ENCODE data around the gene RAB44. TPM values are rescaled to one million over a fixed set of nuclear protein-coding genes. Genes with fewer than 3 reads are reported as not detected.

The RAB44 gene
- polyA plus RNA-seq, 2 of the 4 experiments (the other 2 are of a cell fraction) = 0.04 to 0.09 TPM

- no peak overlapping the region for H3K4me2 ChIP-seq
- POLR2A ChIA-PET = no interaction called here
- WGBS (ENCODE audit: missing lambda C conversion rate) = 44% methylated on average over 5 of the region's 5 CpGs
- no peaks in the 10 kb centered on the region for H3K4me1 ChIP-seq
- FAIRE-seq = no peak
- no peaks in the 10 kb centered on the region for H3K9me3 ChIP-seq
- CTCF ChIA-PET = interaction anchor here (0.8 to 8.9 kb wide), 4 partner anchors 10 to 120 kb away, joined by 3 to 137 read pairs (median 4); no protein-coding TSS in a partner anchor
- H3K4me3 ChIP-seq = no peak overlapping the region
- TF ChIP-seq RAD21 (conservative IDR thresholded peaks at IDR 0.05 in 1 of 2, IDR thresholded peaks at IDR 0.05 in 1 of 2) = no peak
- TF ChIP-seq RCOR1 (IDR thresholded peaks at IDR 0.05; ENCODE audit: low read depth, low read length) = no peak
- no peak for TF ChIP-seq TP53 (CRISPR knock-in tag; IDR thresholded peaks at IDR 0.05)
- TF ChIP-seq FOXS1 (CRISPR knock-in tag; IDR thresholded peaks at IDR 0.05) = no peak
- TF ChIP-seq HMGXB4 (CRISPR knock-in tag; IDR thresholded peaks at IDR 0.05; ENCODE audit: borderline replicate concordance) = no peak
- TF ChIP-seq RNF2 (IDR thresholded peaks at IDR 0.05; ENCODE audit: borderline replicate concordance, low read depth) = no peak
- TF ChIP-seq EHF (CRISPR knock-in tag; IDR thresholded peaks at IDR 0.05) = no peak
- no peak for TF ChIP-seq CBX8 (IDR thresholded peaks at IDR 0.05)
- no peak for TF ChIP-seq USF2 (IDR thresholded peaks at IDR 0.05)
- no peak for TF ChIP-seq RARB (CRISPR knock-in tag; IDR thresholded peaks at IDR 0.05)
- H3K27ac ChIP-seq = no peak overlapping the region
- no peak for ATAC-seq
- no peak for DNase-seq (ENCODE audit: low read depth in 1 of 2, low spot score in 1 of 2)
These were observed 81.6 kb downstream of the RAB44 start for GRCh38 chr6:36779227-36779626.

- Histone ChIP-seq H3K9me3 (no peaks in the 10 kb centered on the region), H3K4me2 (no peak overlapping the region), H3K4me3 (no peak overlapping the region), H3K4me1 (no peaks in the 10 kb centered on the region), H3K27ac (no peak overlapping the region)
- ChIA-PET POLR2A (no interaction called here), CTCF (interaction anchor here (1.2 to 8.9 kb wide), 5 partner anchors 11 to 238 kb away, joined by 3 to 137 read pairs (median 5); no protein-coding TSS in a partner anchor)
- no peak for TF ChIP-seq ESRRA (IDR thresholded peaks at IDR 0.05; ENCODE audit: borderline replicate concordance, low read length)
- no peak for TF ChIP-seq POLR2AphosphoS2 (conservative IDR thresholded peaks at IDR 0.05; ENCODE audit: low read length)
- TF ChIP-seq RNF2 (IDR thresholded peaks at IDR 0.05; ENCODE audit: borderline replicate concordance, low read depth) = no peak
- no peak for TF ChIP-seq POLR2A (IDR thresholded peaks at IDR 0.05; ENCODE audit: low read length)
- TF ChIP-seq RCOR1 (IDR thresholded peaks at IDR 0.05; ENCODE audit: low read depth, low read length) = no peak
- TF ChIP-seq JUNB (IDR thresholded peaks at IDR 0.05) = no peak
- TF ChIP-seq ZFP36 (IDR thresholded peaks at IDR 0.05; ENCODE audit: borderline replicate concordance, partially characterized antibody) = no peak
- TF ChIP-seq PBX3 (IDR thresholded peaks at IDR 0.05) = no peak
- no peak for TF ChIP-seq HOXB13 (CRISPR knock-in tag; IDR thresholded peaks at IDR 0.05; ENCODE audit: low read depth)
- no peak for TF ChIP-seq EHF (CRISPR knock-in tag; IDR thresholded peaks at IDR 0.05)
- DNase-seq (ENCODE audit: low read depth in 1 of 2, low spot score in 1 of 2) = no peak
- no peak for FAIRE-seq
- ATAC-seq = no peak
- 49% methylated on average over 11 of the region's 11 CpGs for WGBS (ENCODE audit: missing lambda C conversion rate)
These were observed 83.0 kb downstream of the RAB44 start for GRCh38 chr6:36780442-36781177.

GRCh38 chr6:36781669-36782068 lies 84.0 kb downstream of the RAB44 start:
- Histone ChIP-seq H3K4me3 (no peak overlapping the region), H3K27ac (no peak overlapping the region), H3K9me3 (no peaks in the 10 kb centered on the region), H3K4me1 (no peaks in the 10 kb centered on the region), H3K4me2 (no peak overlapping the region)
- ChIA-PET CTCF (interaction anchor here (1.2 to 8.9 kb wide), 5 partner anchors 10 to 173 kb away, joined by 3 to 137 read pairs (median 4); partner anchors contain the start of gene PI16), POLR2A (interaction anchor here (0.7 kb wide), 1 partner anchor 93 kb away, joined by 4 read pairs; the partner anchor contains the start of gene PPIL1)
- FAIRE-seq (no peak), ATAC-seq (no peak), DNase-seq (ENCODE audit: low read depth in 1 of 2, low spot score in 1 of 2) (no peak)
- WGBS (ENCODE audit: missing lambda C conversion rate) = 63% methylated on average over 8 of the region's 8 CpGs
- no peak for TF ChIP-seq BHLHE40 (IDR thresholded peaks at IDR 0.05; ENCODE audit: low read depth, low read length)
- TF ChIP-seq FOSL2 (IDR thresholded peaks at IDR 0.05) = no peak
- no peak for TF ChIP-seq FOSL2 (CRISPR knock-in tag; IDR thresholded peaks at IDR 0.05)
- TF ChIP-seq FOSB (CRISPR knock-in tag; IDR thresholded peaks at IDR 0.05) = no peak
- TF ChIP-seq PBX3 (IDR thresholded peaks at IDR 0.05) = no peak
- TF ChIP-seq SMC3 (IDR thresholded peaks at IDR 0.05) = no peak
- TF ChIP-seq CTCF (IDR thresholded peaks at IDR 0.05) = no peak
